Type B pancreatic cell (in vitro differentiated cells): Measurements from ENCODE around the gene MRM3. TPM values are rescaled to one million over a fixed set of nuclear protein-coding genes. Genes with fewer than 3 reads are reported as not detected.
A peak's percentile ranks its signal among the peaks of the same experiment; 100 is the strongest.
"Not testable (repeated sequence)": the region's sequence is repeated elsewhere in the genome, so short reads cannot be mapped to it uniquely, and the experiment has no call there.

Experiments used
- DNase-seq: peaks from one replicate; pipeline ENCODE4 v3.0.0; 2021; ENCODE audit warnings: mixed read lengths; ENCODE audit not compliant: unreplicated experiment; ENCODE audit errors: extremely low spot score
- H3K27ac Mint-ChIP-seq: 2 replicates; pipeline ENCODE4 v1.8.0; 2021; ENCODE audit warnings: mild to moderate bottlenecking, mixed read lengths
- H3K27me3 Mint-ChIP-seq: 2 replicates; pipeline ENCODE4 v1.8.0; 2021; ENCODE audit warnings: mixed read lengths
- H3K36me3 Mint-ChIP-seq: 2 replicates; pipeline ENCODE4 v1.8.0; 2021; ENCODE audit warnings: mixed read lengths
- H3K4me1 Mint-ChIP-seq: one replicate; pipeline ENCODE4 v1.8.0; 2021; ENCODE audit warnings: mixed read lengths; ENCODE audit not compliant: unreplicated experiment
- H3K4me3 Mint-ChIP-seq: 2 replicates; pipeline ENCODE4 v1.8.0; 2021; ENCODE audit warnings: mild to moderate bottlenecking, mixed read lengths
- H3K9me3 Mint-ChIP-seq: 2 replicates; pipeline ENCODE4 v1.8.0; 2021; ENCODE audit warnings: mixed read lengths
- CTCF ChIP-seq: fragments of 200-600 bp; sonication (generic); conservative IDR thresholded peaks from 2 replicates; pipeline ENCODE4 v1.5.0; 2021; ENCODE audit warnings: antibody characterized with exemption, mild to moderate bottlenecking
- total RNA-seq: library from RNA; stranded (reverse); gene quantifications from 2 replicates; pipeline ENCODE4 v1.2.1, GENCODE V29; 2021; ENCODE audit warnings: low replicate concordance

Gene MRM3
- total RNA-seq, 1 donor from 2014 or later = 21.3 TPM

GRCh38 chr17:752002-752619 is 30.0 kb upstream of the MRM3 start, which contains the start of gene GEMIN4:
GEMIN4 (minus strand) TSS chr17:752264; CDS start chr17:752142, 122 bp downstream.
- TF ChIP-seq CTCF = peak; percentile 96
- H3K27ac Mint-ChIP-seq = peak within 1 kb of the TSS; percentile 94
- H3K36me3 Mint-ChIP-seq = peaks cover 35% of the 10 kb centered on the region
- peaks cover 8% of the 10 kb centered on the region for H3K9me3 Mint-ChIP-seq
- DNase-seq = peak; percentile 99
- H3K4me1 Mint-ChIP-seq = peaks cover 38% of the 10 kb centered on the region
- peak within 1 kb of the TSS; percentile 99 for H3K4me3 Mint-ChIP-seq
- H3K27me3 Mint-ChIP-seq = no peaks in the 10 kb centered on the region

- Mint-ChIP-seq H3K27me3 (no peaks in the 10 kb centered on the region), H3K4me1 (peaks cover 38% of the 10 kb centered on the region), H3K4me3 (peak overlapping the region; percentile 94), H3K36me3 (peaks cover 37% of the 10 kb centered on the region), H3K27ac (peak overlapping the region; percentile 90), H3K9me3 (peaks cover 8% of the 10 kb centered on the region)
- TF ChIP-seq CTCF = no peak
- no peak for DNase-seq
Observed at GRCh38 chr17:752620-753219, 29.4 kb upstream of the MRM3 start.

GRCh38 chr17:753418-753817 is 28.7 kb upstream of the MRM3 start:
- H3K27ac Mint-ChIP-seq = peak overlapping the region; percentile 67
- DNase-seq = no peak
- H3K4me1 Mint-ChIP-seq = peaks cover 38% of the 10 kb centered on the region
- no peaks in the 10 kb centered on the region for H3K27me3 Mint-ChIP-seq
- peaks cover 5% of the 10 kb centered on the region for H3K9me3 Mint-ChIP-seq
- TF ChIP-seq CTCF = no peak
- H3K4me3 Mint-ChIP-seq = peak overlapping the region; percentile 74
- H3K36me3 Mint-ChIP-seq = peaks cover 30% of the 10 kb centered on the region

- not testable (repeated sequence) for H3K27me3 Mint-ChIP-seq, H3K9me3 Mint-ChIP-seq, DNase-seq
- H3K36me3 Mint-ChIP-seq = peaks cover 25% of the 10 kb centered on the region
- H3K4me3 Mint-ChIP-seq = peak overlapping the region; percentile 3
- peaks cover 30% of the 10 kb centered on the region for H3K4me1 Mint-ChIP-seq
- peak overlapping the region; percentile 73 for H3K27ac Mint-ChIP-seq
Observed at GRCh38 chr17:755319-755961, 26.7 kb upstream of the MRM3 start.

- H3K9me3 Mint-ChIP-seq, DNase-seq, H3K27me3 Mint-ChIP-seq: not testable (repeated sequence)
- peak overlapping the region; percentile 73 for H3K27ac Mint-ChIP-seq
- H3K4me1 Mint-ChIP-seq = peaks cover 24% of the 10 kb centered on the region
- peaks cover 28% of the 10 kb centered on the region for H3K36me3 Mint-ChIP-seq
- H3K4me3 Mint-ChIP-seq = peak overlapping the region; percentile 3
Observed at GRCh38 chr17:756010-756567, 26.1 kb upstream of the MRM3 start.

GRCh38 chr17:759964-760363 is 22.2 kb upstream of the MRM3 start:
- Mint-ChIP-seq H3K27ac (no peak overlapping the region), H3K36me3 (peaks cover 38% of the 10 kb centered on the region)

More at GRCh38 chr17:759964-760363, 22.2 kb upstream of the MRM3 start:
- Mint-ChIP-seq H3K27me3 (no peaks in the 10 kb centered on the region), H3K4me1 (peaks cover 13% of the 10 kb centered on the region), H3K9me3 (no peaks in the 10 kb centered on the region), H3K4me3 (no peak overlapping the region)
- no peak for DNase-seq
- no peak for TF ChIP-seq CTCF
